Measurements from ENCODE around the gene ATAD3B.
"Not testable (repeated sequence)": the region's sequence is repeated elsewhere in the genome, so short reads cannot be mapped to it uniquely, and the experiment has no call there.

The ATAD3B gene

GRCh38 chr1:1490633-1491230, 19.2 kb downstream of the ATAD3B start:
- no peak overlapping the region for H3K4me3 ChIP-seq
- no peak overlapping the region for H3K4me2 ChIP-seq
- no peak for TF ChIP-seq Cebpa-rat (IDR thresholded peaks at IDR 0.05)
- 0 out of 2 replicates have a peak, but pooled peaks cover 13% of the 10 kb centered on the region for H3K9me3 ChIP-seq
- no peak overlapping the region for H3K27ac ChIP-seq
- H4K20me1 ChIP-seq = peaks cover 4% of the 10 kb centered on the region; the same call in 1 of the 2 replicates
- no peaks in the 10 kb centered on the region for H3K27me3 ChIP-seq
- no peak overlapping the region for H3K9ac ChIP-seq
- H3K36me3 ChIP-seq = peaks cover 99% of the 10 kb centered on the region
- H3K4me1 ChIP-seq = no peaks in the 10 kb centered on the region

- Histone ChIP-seq H3K4me3 (no peak overlapping the region), H3K4me2 (no peak overlapping the region), H3K36me3 (peaks cover 97% of the 10 kb centered on the region), H3K9me3 (0 out of 2 replicates have a peak, but pooled peaks cover 13% of the 10 kb centered on the region), H3K27ac (no peak overlapping the region), H3K4me1 (no peaks in the 10 kb centered on the region), H3K27me3 (no peaks in the 10 kb centered on the region), H4K20me1 (no peaks in the 10 kb centered on the region), H3K9ac (no peak overlapping the region)
- TF ChIP-seq Cebpa-rat (IDR thresholded peaks at IDR 0.05) = no peak
Measured at GRCh38 chr1:1491601-1492000, 20.0 kb downstream of the ATAD3B start.

- H3K4me2 ChIP-seq, H4K20me1 ChIP-seq, H3K9ac ChIP-seq, H3K4me1 ChIP-seq, H3K27ac ChIP-seq, H3K27me3 ChIP-seq, H3K4me3 ChIP-seq: not testable (repeated sequence)
- Histone ChIP-seq H3K9me3 (0 out of 2 replicates have a peak, but pooled peaks cover 13% of the 10 kb centered on the region), H3K36me3 (peaks cover 71% of the 10 kb centered on the region)
Measured at GRCh38 chr1:1494311-1494710, 22.7 kb downstream of the ATAD3B start.

GRCh38 chr1:1495461-1495975, 24.0 kb downstream of the ATAD3B start:
- H3K4me3 ChIP-seq, H4K20me1 ChIP-seq, H3K27ac ChIP-seq, H3K4me2 ChIP-seq, H3K4me1 ChIP-seq, H3K27me3 ChIP-seq, H3K9ac ChIP-seq: not testable (repeated sequence)
- 0 out of 2 replicates have a peak, but pooled peaks cover 13% of the 10 kb centered on the region for H3K9me3 ChIP-seq
- H3K36me3 ChIP-seq = peaks cover 59% of the 10 kb centered on the region

GRCh38 chr1:1504777-1505365, 33.3 kb downstream of the ATAD3B start:
- H3K4me1 ChIP-seq = peaks cover 52% of the 10 kb centered on the region
- H3K9me3 ChIP-seq, H4K20me1 ChIP-seq, H3K27me3 ChIP-seq, H3K36me3 ChIP-seq, H3K4me3 ChIP-seq: not testable (repeated sequence)
- peak overlapping the region; percentile 71 for H3K27ac ChIP-seq
- peak overlapping the region; percentile 41; the same call in 1 of the 2 replicates for H3K9ac ChIP-seq
- H3K4me2 ChIP-seq = peak overlapping the region; percentile 77

GRCh38 chr1:1505366-1505798, 33.8 kb downstream of the ATAD3B start:
- H3K4me1 ChIP-seq = peaks cover 55% of the 10 kb centered on the region
- H4K20me1 ChIP-seq, H3K27me3 ChIP-seq, H3K36me3 ChIP-seq, H3K4me3 ChIP-seq, H3K9ac ChIP-seq, H3K9me3 ChIP-seq: not testable (repeated sequence)
- H3K27ac ChIP-seq = peak overlapping the region; percentile 71; the same call in 1 of the 2 replicates
- peak overlapping the region; percentile 77 for H3K4me2 ChIP-seq

GRCh38 chr1:1505801-1506200, 34.2 kb downstream of the ATAD3B start:
- not testable (repeated sequence) for H4K20me1 ChIP-seq, H3K27me3 ChIP-seq, H3K9me3 ChIP-seq, H3K36me3 ChIP-seq, H3K4me3 ChIP-seq
- Histone ChIP-seq H3K4me2 (peak overlapping the region; percentile 77), H3K27ac (peak overlapping the region; percentile 67), H3K4me1 (peaks cover 60% of the 10 kb centered on the region), H3K9ac (0 out of 2 replicates have a peak overlapping the region, but pooled peaks have one; percentile 19)

- Histone ChIP-seq H3K27ac (no peak overlapping the region), H4K20me1 (no peaks in the 10 kb centered on the region), H3K4me3 (no peak overlapping the region), H3K36me3 (no peaks in the 10 kb centered on the region), H3K4me1 (peaks cover 59% of the 10 kb centered on the region), H3K9me3 (no peaks in the 10 kb centered on the region), H3K27me3 (no peaks in the 10 kb centered on the region), H3K9ac (no peak overlapping the region), H3K4me2 (no peak overlapping the region)
- no peak for TF ChIP-seq Cebpa-rat (IDR thresholded peaks at IDR 0.05)
Measured at GRCh38 chr1:1507305-1507704, 35.7 kb downstream of the ATAD3B start.

- H3K27me3 ChIP-seq, H3K9ac ChIP-seq, H3K9me3 ChIP-seq, H4K20me1 ChIP-seq, H3K27ac ChIP-seq, H3K4me3 ChIP-seq, H3K36me3 ChIP-seq: not testable (repeated sequence)
- peak overlapping the region; percentile 36 for H3K4me2 ChIP-seq
- peaks cover 50% of the 10 kb centered on the region for H3K4me1 ChIP-seq
Measured at GRCh38 chr1:1508775-1509464, 37.4 kb downstream of the ATAD3B start.

- Histone ChIP-seq H3K4me1 (peaks cover 50% of the 10 kb centered on the region), H3K4me2 (peak overlapping the region; percentile 36)
- H3K36me3 ChIP-seq, H3K27me3 ChIP-seq, H3K27ac ChIP-seq, H3K9ac ChIP-seq, H4K20me1 ChIP-seq, H3K9me3 ChIP-seq, H3K4me3 ChIP-seq: not testable (repeated sequence)
Measured at GRCh38 chr1:1509465-1509850, 37.9 kb downstream of the ATAD3B start.

Measured in BLaER1 (cell line).